Coronary artery (tissue), 2 donors: ENCODE results near the gene ADAMTSL3.
A peak's percentile ranks its signal among the peaks of the same experiment; 100 is the strongest.

Source experiments
- DNase-seq: peaks from one replicate; pipeline ENCODE4 v3.0.0-alpha.2; 2017; ENCODE audit warnings: low spot score
- H3K27ac ChIP-seq, 2 donors: fragments of 200-600 bp; sonication (generic); one replicate each; pipeline ENCODE4 v1.5.1; 2016 to 2019
- H3K4me3 ChIP-seq: fragments of 200-600 bp; sonication (generic); 2 replicates; pipeline ENCODE4 v1.5.1; 2016; ENCODE audit warnings: mild to moderate bottlenecking, moderate library complexity
- CTCF ChIP-seq: fragments of 200-600 bp; sonication (generic); IDR thresholded peaks from one replicate; pipeline ENCODE4 v1.5.1; 2019; ENCODE audit warnings: antibody characterized with exemption

ADAMTSL3 gene

GRCh38 chr15:83897037-83897436, 243.1 kb downstream of the ADAMTSL3 start:
- DNase-seq = no peak
- no peak overlapping the region for H3K4me3 ChIP-seq
- H3K27ac ChIP-seq = no peak overlapping the region
- TF ChIP-seq CTCF = no peak

- H3K27ac ChIP-seq = no peak overlapping the region
- no peak for DNase-seq
- H3K4me3 ChIP-seq = no peak overlapping the region
- TF ChIP-seq CTCF = no peak
Measured at GRCh38 chr15:83898361-83898760, 244.4 kb downstream of the ADAMTSL3 start.

GRCh38 chr15:83899670-83900069, 245.7 kb downstream of the ADAMTSL3 start:
- DNase-seq = no peak
- H3K4me3 ChIP-seq = no peak overlapping the region
- no peak overlapping the region for H3K27ac ChIP-seq
- TF ChIP-seq CTCF = no peak

- no peak for TF ChIP-seq CTCF
- Histone ChIP-seq H3K27ac (peak overlapping the region in 1 of 2 donors; percentile 29), H3K4me3 (no peak overlapping the region)
- no peak for DNase-seq
Measured at GRCh38 chr15:83904107-83905040, 250.5 kb downstream of the ADAMTSL3 start.

- Histone ChIP-seq H3K27ac (no peak overlapping the region), H3K4me3 (no peak overlapping the region)
- no peak for TF ChIP-seq CTCF
- no peak for DNase-seq
Measured at GRCh38 chr15:83905556-83906273, 251.8 kb downstream of the ADAMTSL3 start.

- Histone ChIP-seq H3K27ac (no peak overlapping the region), H3K4me3 (no peak overlapping the region)
- no peak for DNase-seq
- TF ChIP-seq CTCF = no peak
Measured at GRCh38 chr15:83911345-83911744, 257.4 kb downstream of the ADAMTSL3 start.
